ENCODE results near the gene C2orf81. TPM values are rescaled to one million over a fixed set of nuclear protein-coding genes. Genes with fewer than 3 reads are reported as not detected.
A peak's percentile ranks its signal among the peaks of the same experiment; 100 is the strongest.

Gene C2orf81
- total RNA-seq, 4 donors from 2014 or later: 0.22 to 0.76 (median 0.59) TPM

- intact Hi-C loops (cut with DNase I): no loop called here
- DNase-seq: no peak
- peaks cover 0 to 18% (median 0%) of the 10 kb centered on the region in 3 donors for H3K36me3 ChIP-seq
- H3K4me3 ChIP-seq: no peak overlapping the region
- H3K4me1 ChIP-seq: peaks cover 0 to 65% (median 37%) of the 10 kb centered on the region in 3 donors
- WGBS, 2 donors: 93% methylated on average over 1 of the region's 1 CpG
- no peaks in the 10 kb centered on the region for H3K9me3 ChIP-seq
- no peaks in the 10 kb centered on the region for H3K27me3 ChIP-seq
- TF ChIP-seq POLR2A (IDR thresholded peaks at IDR 0.05): no peak
- no peak for TF ChIP-seq CTCF (IDR thresholded peaks at IDR 0.05)
- H3K27ac ChIP-seq: no peak overlapping the region
Observed at GRCh38 chr2:74387346-74387745, 34.1 kb downstream of the C2orf81 start.

GRCh38 chr2:74385396-74385795 lies 36.0 kb downstream of the C2orf81 start:
- WGBS, 2 donors: 77 to 85% methylated on average over 7 to 8 of the region's 8 CpGs
- no peak for TF ChIP-seq POLR2A (IDR thresholded peaks at IDR 0.05)
- no peak for TF ChIP-seq CTCF (IDR thresholded peaks at IDR 0.05)
- Histone ChIP-seq H3K36me3 (peaks cover 0 to 18% (median 0%) of the 10 kb centered on the region in 3 donors), H3K9me3 (no peaks in the 10 kb centered on the region), H3K27me3 (no peaks in the 10 kb centered on the region), H3K4me1 (peaks cover 0 to 67% (median 37%) of the 10 kb centered on the region in 3 donors), H3K4me3 (no peak overlapping the region), H3K27ac (no peak overlapping the region)
- DNase-seq: no peak
- intact Hi-C loops (cut with DNase I): no loop called here

GRCh38 chr2:74384051-74384450 lies 37.4 kb downstream of the C2orf81 start:
- intact Hi-C loops (cut with DNase I): no loop called here
- peaks cover 0 to 18% (median 0%) of the 10 kb centered on the region in 3 donors for H3K36me3 ChIP-seq
- no peaks in the 10 kb centered on the region for H3K27me3 ChIP-seq
- no peaks in the 10 kb centered on the region for H3K9me3 ChIP-seq
- WGBS, 2 donors: 65 to 82% methylated on average over 3 of the region's 3 CpGs
- peaks cover 0 to 67% (median 35%) of the 10 kb centered on the region in 3 donors for H3K4me1 ChIP-seq
- no peak overlapping the region for H3K4me3 ChIP-seq
- TF ChIP-seq CTCF (IDR thresholded peaks at IDR 0.05): no peak
- TF ChIP-seq POLR2A (IDR thresholded peaks at IDR 0.05): no peak
- no peak overlapping the region for H3K27ac ChIP-seq
- DNase-seq: no peak

- no peak for DNase-seq
- WGBS, 2 donors: 23 to 40% methylated on average over 1 of the region's 1 CpG
- Histone ChIP-seq H3K27ac (peak overlapping the region in 1 of 4 donors; percentile 31), H3K36me3 (peaks cover 0 to 18% (median 0%) of the 10 kb centered on the region in 3 donors), H3K9me3 (no peaks in the 10 kb centered on the region), H3K4me1 (peaks cover 0 to 60% (median 33%) of the 10 kb centered on the region in 3 donors), H3K4me3 (no peak overlapping the region), H3K27me3 (no peaks in the 10 kb centered on the region)
- intact Hi-C loops (cut with DNase I): no loop called here
- TF ChIP-seq CTCF (IDR thresholded peaks at IDR 0.05): no peak
- TF ChIP-seq POLR2A (IDR thresholded peaks at IDR 0.05): no peak
Observed at GRCh38 chr2:74383254-74383653, 38.2 kb downstream of the C2orf81 start.

GRCh38 chr2:74381751-74382150 lies 39.7 kb downstream of the C2orf81 start:
- no peak overlapping the region for H3K27ac ChIP-seq
- no peak for DNase-seq
- H3K27me3 ChIP-seq: no peaks in the 10 kb centered on the region
- peaks cover 0 to 45% (median 26%) of the 10 kb centered on the region in 3 donors for H3K4me1 ChIP-seq
- no peak for TF ChIP-seq CTCF (IDR thresholded peaks at IDR 0.05)
- no peaks in the 10 kb centered on the region for H3K9me3 ChIP-seq
- H3K36me3 ChIP-seq: peaks cover 0 to 32% (median 9%) of the 10 kb centered on the region in 3 donors
- no peak overlapping the region for H3K4me3 ChIP-seq
- 68 to 79% methylated on average over 3 of the region's 3 CpGs for WGBS, 2 donors
- intact Hi-C loops (cut with DNase I): no loop called here

Measured in esophagus squamous epithelium (tissue), 5 donors.